HCT116 (cell line): ENCODE results near the gene PRR15L. TPM values are rescaled to one million over a fixed set of nuclear protein-coding genes. Genes with fewer than 3 reads are reported as not detected.

Source experiments
- ATAC-seq: fragments of 200-7000 bp; cut with Tn5 transposase; 2 replicates; pipeline ENCODE4 v1.9.1; 2020; ENCODE audit warnings: mild to moderate bottlenecking, moderate library complexity
- BruUV-seq: library from RNA; stranded (reverse); fragments of 400-500 nt; replicated peaks from 2 replicates; lab custom pipeline; 2021; lab: Mats Ljungman, UMichigan
- CTCF ChIA-PET: fragments of 300-600 bp; sonication (Branson Sonifier 250); formaldehyde crosslinking; loops from one replicate; lab custom pipeline; 2021; ENCODE audit warnings: antibody characterized with exemption; lab: Charles Lee
- POLR2A ChIA-PET: fragments of 300-600, 350-600 bp; sonication (Branson Sonifier 250); formaldehyde crosslinking; loops from one replicate; lab custom pipeline; 2021; ENCODE audit warnings: antibody characterized with exemption; lab: Charles Lee
- RAD21 ChIA-PET, 2 experiments: fragments of 300-600 bp; sonication (Branson Sonifier 250); formaldehyde crosslinking; loops; one replicate each; lab custom pipeline; 2023; ENCODE audit warnings: low total read pairs in 2 of 2; ENCODE audit not compliant: uncharacterized antibody in 2 of 2, unreplicated experiment in 2 of 2, low non-redundant PET in 1 of 2; lab: Charles Lee
- DNase-seq: peaks from one replicate; pipeline ENCODE4 v3.0.0-alpha.2; 2010; ENCODE audit warnings: low read depth, low spot score
- H2AFZ ChIP-seq: fragments of 200-600 bp; shearing (Covaris generic), sonication (generic); 2 replicates; pipeline ENCODE4 v1.6.1; 2017; ENCODE audit warnings: low read depth, mixed run types, mixed read lengths, antibody characterized with exemption, low read length; ENCODE audit not compliant: poor library complexity, severe bottlenecking
- H3K27ac ChIP-seq: 2 replicates; pipeline ENCODE4 v1.5.1; 2012; ENCODE audit warnings: low read depth, low read length
- H3K27me3 ChIP-seq: fragments of 200-600 bp; sonication (generic); 2 replicates; pipeline ENCODE4 v1.6.1; 2016; ENCODE audit warnings: mixed run types, low read length, mixed read lengths; ENCODE audit not compliant: insufficient read depth
- H3K36me3 ChIP-seq, 2 experiments: fragments of 200-500 bp in 1 of 2; fragments of 200-600 bp in 1 of 2; sonication (Bioruptor generic) in 1 of 2; sonication (generic) in 1 of 2; 2 replicates each; pipeline versions ENCODE4 v1.5.1 to v1.6.1; 2014 to 2016; ENCODE audit warnings: low read length in 2 of 2, inconsistent platforms in 1 of 2, mixed read lengths in 1 of 2, mixed run types in 1 of 2; ENCODE audit not compliant: insufficient read depth in 2 of 2, control insufficient read depth in 1 of 2
- H3K4me1 ChIP-seq, 2 experiments: fragments of 200-600 bp in 1 of 2; sonication (generic) in 1 of 2; 2 replicates each; pipeline versions ENCODE4 v1.5.1 to v1.6.1; 2012 to 2017; ENCODE audit warnings: low read length in 2 of 2, inconsistent platforms in 1 of 2, mild to moderate bottlenecking in 1 of 2, mixed read lengths in 1 of 2, mixed run types in 1 of 2, moderate library complexity in 1 of 2; ENCODE audit not compliant: insufficient read depth in 2 of 2, control insufficient read depth in 1 of 2
- H3K4me2 ChIP-seq: fragments of 200-600 bp; sonication (generic); 2 replicates; pipeline ENCODE4 v1.6.1; 2017; ENCODE audit warnings: mixed run types, low read length, mixed read lengths
- H3K4me3 ChIP-seq, 2 experiments: fragments of 200-600 bp in 1 of 2; sonication (generic) in 1 of 2; replicated peaks in 1 of 2; 2 replicates each; pipeline ENCODE4 v1.5.1; 2011 to 2016; ENCODE audit warnings: low read length in 2 of 2, control low read depth in 1 of 2, low read depth in 1 of 2, mild to moderate bottlenecking in 1 of 2, mixed read lengths in 1 of 2, mixed run types in 1 of 2
- H3K79me2 ChIP-seq: fragments of 200-600 bp; sonication (generic); 2 replicates; pipeline ENCODE4 v1.6.1; 2017; ENCODE audit warnings: mild to moderate bottlenecking, mixed run types, low read length, moderate library complexity, mixed read lengths; ENCODE audit not compliant: insufficient read depth
- H3K9ac ChIP-seq: fragments of 200-600 bp; sonication (generic); 2 replicates; pipeline ENCODE4 v1.6.1; 2016; ENCODE audit warnings: low read length, mixed read lengths
- H3K9me2 ChIP-seq: fragments of 200-600 bp; sonication (generic), shearing (Covaris generic); 2 replicates; pipeline ENCODE4 v1.6.1; 2017; ENCODE audit warnings: mixed run types, mild to moderate bottlenecking, moderate library complexity; ENCODE audit not compliant: insufficient read depth
- H3K9me3 ChIP-seq, 2 experiments: fragments of 200-500 bp in 1 of 2; fragments of 200-600 bp in 1 of 2; sonication (Bioruptor generic) in 1 of 2; sonication (generic) in 1 of 2; 2 replicates each; pipeline ENCODE4 v1.6.1; 2014 to 2017; ENCODE audit warnings: low read length in 2 of 2, mixed read lengths in 2 of 2, inconsistent platforms in 1 of 2, low read depth in 1 of 2, mild to moderate bottlenecking in 1 of 2, mixed run types in 1 of 2, moderate library complexity in 1 of 2; ENCODE audit not compliant: control insufficient read depth in 1 of 2, insufficient read depth in 1 of 2
- H4K20me1 ChIP-seq: fragments of 200-600 bp; sonication (generic), shearing (Covaris generic); 2 replicates; pipeline ENCODE4 v1.6.1; 2017; ENCODE audit warnings: mixed run types, mild to moderate bottlenecking, moderate library complexity; ENCODE audit not compliant: insufficient read depth
- ATF3 ChIP-seq: IDR thresholded peaks from 2 replicates; pipeline ENCODE4 v1.6.1; 2012
- CBX3 ChIP-seq: IDR thresholded peaks from 2 replicates; pipeline ENCODE4 v1.6.1; 2012; ENCODE audit warnings: low read depth
- CEBPB ChIP-seq: IDR thresholded peaks from 2 replicates; pipeline ENCODE4 v1.6.1; 2012; ENCODE audit warnings: low read depth
- CTCF ChIP-seq, 3 experiments: fragments of 200-600 bp in 1 of 3; sonication (generic) in 1 of 3; IDR thresholded peaks in 2 of 3; conservative IDR thresholded peaks in 1 of 3; 2 replicates each; pipeline ENCODE4 v1.5.1; 2012 to 2017; ENCODE audit warnings: low read depth in 2 of 3, low read length in 2 of 3, antibody characterized with exemption in 1 of 3, borderline replicate concordance in 1 of 3, control low read depth in 1 of 3, mild to moderate bottlenecking in 1 of 3, mixed read lengths in 1 of 3, mixed run types in 1 of 3, moderate library complexity in 1 of 3; ENCODE audit not compliant: insufficient read depth in 1 of 3
- EGR1 ChIP-seq: IDR thresholded peaks from 2 replicates; pipeline ENCODE4 v1.6.1; 2012; ENCODE audit warnings: low read depth
- ELF1 ChIP-seq: IDR thresholded peaks from 2 replicates; pipeline ENCODE4 v1.6.1; 2012; ENCODE audit warnings: low read depth, borderline replicate concordance
- EZH2 ChIP-seq: fragments of 200-600 bp; sonication (generic); IDR thresholded peaks from 2 replicates; pipeline ENCODE4 v1.6.1; 2017; ENCODE audit warnings: antibody characterized with exemption, mixed run types
- EZH2phosphoT487 ChIP-seq: fragments of 200-600 bp; IDR thresholded peaks from 2 replicates; pipeline ENCODE4 v1.6.1; 2018; ENCODE audit warnings: antibody characterized with exemption, borderline replicate concordance
- FOSL1 ChIP-seq: IDR thresholded peaks from 2 replicates; pipeline ENCODE4 v1.6.1; 2012; ENCODE audit warnings: low read depth
- MAX ChIP-seq: IDR thresholded peaks from 2 replicates; pipeline ENCODE4 v1.6.1; 2012
- POLR2A ChIP-seq: IDR thresholded peaks from 2 replicates; pipeline ENCODE4 v1.7.0; 2011; ENCODE audit warnings: borderline replicate concordance; ENCODE audit not compliant: insufficient read depth, insufficient read length; ENCODE audit errors: extremely low read depth
- POLR2AphosphoS5 ChIP-seq: IDR thresholded peaks from 2 replicates; pipeline ENCODE4 v1.6.1; 2011; ENCODE audit warnings: mild to moderate bottlenecking, low read depth, low read length, moderate library complexity
- RAD21 ChIP-seq: IDR thresholded peaks from 2 replicates; pipeline ENCODE4 v1.6.1; 2012; ENCODE audit warnings: low read depth, mild to moderate bottlenecking
- REST ChIP-seq: IDR thresholded peaks from 2 replicates; pipeline ENCODE4 v1.6.1; 2012; ENCODE audit warnings: low read depth
- SIN3A ChIP-seq: IDR thresholded peaks from 2 replicates; pipeline ENCODE4 v1.6.1; 2012; ENCODE audit warnings: low read depth
- SRF ChIP-seq: IDR thresholded peaks from 2 replicates; pipeline ENCODE4 v1.6.1; 2012; ENCODE audit warnings: low read depth
- TCF7L2 ChIP-seq: IDR thresholded peaks from 2 replicates; pipeline ENCODE4 v1.7.0; 2011; ENCODE audit warnings: borderline replicate concordance, inconsistent platforms; ENCODE audit not compliant: insufficient read depth, insufficient read length; ENCODE audit errors: extremely low read depth
- YY1 ChIP-seq: IDR thresholded peaks from 2 replicates; pipeline ENCODE4 v1.6.1; 2011; ENCODE audit warnings: low read length, low read depth, moderate library complexity, mild to moderate bottlenecking; ENCODE audit not compliant: insufficient replicate concordance; ENCODE audit errors: extremely low read depth
- ZBTB33 ChIP-seq: IDR thresholded peaks from 2 replicates; pipeline ENCODE4 v1.6.1; 2011; ENCODE audit warnings: mild to moderate bottlenecking, low read length, moderate library complexity; ENCODE audit not compliant: insufficient replicate concordance; ENCODE audit errors: extremely low read depth
- ZFX ChIP-seq: fragments of 450-650 bp; IDR thresholded peaks from 2 replicates; pipeline ENCODE4 v1.6.1; 2017
- intact Hi-C: fragments of 100-400 bp; cut with micrococcal nuclease; formaldehyde crosslinking; loops from 2 replicates; pipeline ENCODE4 v1.10.0; 2022
- total RNA-seq: library from RNA; stranded (reverse); gene quantifications from one replicate; pipeline ENCODE4 v1.2.1, GENCODE V29; 2021; ENCODE audit not compliant: unreplicated experiment

PRR15L gene
- total RNA-seq, 1 experiment from 2014 or later = 0.34 TPM

- DNase-seq = no peak
- no peaks in the 10 kb centered on the region for H4K20me1 ChIP-seq
- TF ChIP-seq EZH2phosphoT487 (no peak), SRF (no peak), ELF1 (no peak), POLR2A (no peak), REST (no peak), SIN3A (no peak), FOSL1 (no peak), EZH2 (no peak), CBX3 (no peak), POLR2AphosphoS5 (no peak), RAD21 (no peak), ATF3 (no peak), ZFX (no peak), CTCF (IDR thresholded peaks at IDR 0.05 in 2 of 3, conservative IDR thresholded peaks at IDR 0.05 in 1 of 3; ENCODE audit: borderline replicate concordance in 1 of 3, insufficient read depth in 1 of 3, low read depth in 2 of 3, low read length in 2 of 3) (no peak), MAX (no peak), CEBPB (no peak), YY1 (no peak), TCF7L2 (no peak), EGR1 (no peak), ZBTB33 (no peak)
- TF ChIP-seq, all 23 proteins: peak for 0
- no peak for ATAC-seq
- no peaks in the 10 kb centered on the region for H3K9me2 ChIP-seq
- ChIA-PET CTCF (interaction anchor here (1.0 kb wide), 1 partner anchor 28 kb away, joined by 4 read pairs; no protein-coding TSS in a partner anchor), POLR2A (no interaction called here), RAD21 (no interaction called here)
- H3K4me3 ChIP-seq = no peak overlapping the region
- no peak overlapping the region for H3K9ac ChIP-seq
- H3K36me3 ChIP-seq = peaks cover 0 to 5% of the 10 kb centered on the region in 2 experiments; a peak in 1 of 4 replicates
- BruUV-seq = no TSS peak
- intact Hi-C loops = no loop called here
- H3K4me2 ChIP-seq = no peak overlapping the region
- no peak overlapping the region for H3K27ac ChIP-seq
- no peaks in the 10 kb centered on the region for H3K9me3 ChIP-seq
- no peaks in the 10 kb centered on the region for H3K27me3 ChIP-seq
- no peak overlapping the region for H2AFZ ChIP-seq
- no peaks in the 10 kb centered on the region for H3K4me1 ChIP-seq
- H3K79me2 ChIP-seq = no peaks in the 10 kb centered on the region
Observed at GRCh38 chr17:47918991-47919390, 38.7 kb downstream of the PRR15L start.
